ENCODE results near the gene ACOT9.

The ACOT9 gene

GRCh38 chrX:23732704-23733103 lies 10.4 kb downstream of the ACOT9 start:
- peaks cover 16 to 18% of the 10 kb centered on the region in 2 experiments for H3K4me1 ChIP-seq (ENCODE audit: control insufficient read depth in 1 of 2, insufficient read depth in 1 of 2, low read depth in 1 of 2, low read length in 1 of 2)
- no peak for TF ChIP-seq CTCF (IDR thresholded peaks at IDR 0.05)
- no peaks in the 10 kb centered on the region for H3K9me3 ChIP-seq
- peaks cover 10% of the 10 kb centered on the region for H3K36me3 ChIP-seq
- H3K27ac ChIP-seq = peak overlapping the region; percentile 94
- H3K27me3 ChIP-seq = no peaks in the 10 kb centered on the region
- H3K4me3 ChIP-seq (ENCODE audit: low read depth in 1 of 2, low read length in 1 of 2) = no peak overlapping the region

- no peaks in the 10 kb centered on the region for H3K27me3 ChIP-seq
- peaks cover 10% of the 10 kb centered on the region for H3K36me3 ChIP-seq
- no peak overlapping the region for H3K4me3 ChIP-seq (ENCODE audit: low read depth in 1 of 2, low read length in 1 of 2)
- no peak for TF ChIP-seq CTCF (IDR thresholded peaks at IDR 0.05)
- H3K9me3 ChIP-seq = no peaks in the 10 kb centered on the region
- H3K27ac ChIP-seq = peak overlapping the region; percentile 94
- H3K4me1 ChIP-seq (ENCODE audit: control insufficient read depth in 1 of 2, insufficient read depth in 1 of 2, low read depth in 1 of 2, low read length in 1 of 2) = peaks cover 23 to 25% of the 10 kb centered on the region in 2 experiments
Observed at GRCh38 chrX:23731951-23732350, 11.1 kb downstream of the ACOT9 start.

GRCh38 chrX:23729214-23729613 lies 13.9 kb downstream of the ACOT9 start:
- H3K4me1 ChIP-seq (ENCODE audit: control insufficient read depth in 1 of 2, insufficient read depth in 1 of 2, low read depth in 1 of 2, low read length in 1 of 2) = peaks cover 33% of the 10 kb centered on the region in 2 experiments
- no peak for TF ChIP-seq CTCF (IDR thresholded peaks at IDR 0.05)
- H3K36me3 ChIP-seq = peaks cover 10% of the 10 kb centered on the region
- H3K27ac ChIP-seq = peak overlapping the region; percentile 31
- H3K27me3 ChIP-seq = no peaks in the 10 kb centered on the region
- H3K4me3 ChIP-seq (ENCODE audit: low read depth in 1 of 2, low read length in 1 of 2) = no peak overlapping the region
- no peaks in the 10 kb centered on the region for H3K9me3 ChIP-seq

- no peak overlapping the region for H3K4me3 ChIP-seq (ENCODE audit: low read depth in 1 of 2, low read length in 1 of 2)
- no peaks in the 10 kb centered on the region for H3K9me3 ChIP-seq
- H3K27me3 ChIP-seq = no peaks in the 10 kb centered on the region
- peaks cover 19 to 20% of the 10 kb centered on the region in 2 experiments for H3K4me1 ChIP-seq (ENCODE audit: control insufficient read depth in 1 of 2, insufficient read depth in 1 of 2, low read depth in 1 of 2, low read length in 1 of 2)
- peaks cover 14% of the 10 kb centered on the region for H3K36me3 ChIP-seq
- no peak for TF ChIP-seq CTCF (IDR thresholded peaks at IDR 0.05)
- H3K27ac ChIP-seq = peak overlapping the region; percentile 87
Observed at GRCh38 chrX:23727206-23727605, 15.9 kb downstream of the ACOT9 start.

- Histone ChIP-seq H3K27me3 (no peaks in the 10 kb centered on the region), H3K9me3 (no peaks in the 10 kb centered on the region), H3K27ac (peak overlapping the region; percentile 87), H3K36me3 (peaks cover 23% of the 10 kb centered on the region), H3K4me3 (ENCODE audit: low read depth in 1 of 2, low read length in 1 of 2) (peak overlapping the region in 1 of 2 experiments; percentile 23), H3K4me1 (ENCODE audit: control insufficient read depth in 1 of 2, insufficient read depth in 1 of 2, low read depth in 1 of 2, low read length in 1 of 2) (peaks cover 15 to 17% of the 10 kb centered on the region in 2 experiments)
- no peak for TF ChIP-seq CTCF (IDR thresholded peaks at IDR 0.05)
Observed at GRCh38 chrX:23726191-23726590, 16.9 kb downstream of the ACOT9 start.

Measured in neutrophil (primary cell).